Measurements from ENCODE around the gene RPTOR. TPM values are rescaled to one million over a fixed set of nuclear protein-coding genes. Genes with fewer than 3 reads are reported as not detected.

Gene RPTOR
- total and polyA plus RNA-seq, 10 of the 15 experiments (the other 5 are each of a cell fraction or from before 2014, with no cell fraction given) = 0.18 to 32.1 (median 7.8) TPM

DNA sequence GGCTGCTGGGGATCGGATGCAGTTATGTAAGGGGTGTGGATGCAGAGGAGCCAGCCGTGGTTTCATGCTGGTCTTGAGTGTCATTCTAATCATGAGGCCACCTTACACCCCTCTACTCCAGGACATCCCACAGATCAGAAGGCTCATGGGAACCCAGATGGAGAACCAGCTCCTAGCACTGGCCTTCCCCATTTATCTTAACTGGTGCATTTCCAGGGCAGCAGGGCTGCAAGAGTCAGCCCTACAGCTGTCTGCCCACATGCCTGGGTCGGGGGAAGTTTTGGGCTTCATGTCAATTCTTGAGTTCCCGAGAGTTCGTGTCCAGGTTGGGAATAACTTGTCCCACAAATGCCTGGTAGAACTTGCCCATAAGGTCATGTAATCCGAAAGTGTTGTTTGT, 29.1 kb downstream of the RPTOR start:
- Histone ChIP-seq H3K9me3 (replicated peaks; ENCODE audit: control insufficient read depth, insufficient read depth, low read length) (no peaks in the 10 kb centered on the region), H3K36me3 (ENCODE audit: control insufficient read depth in 2 of 2, insufficient read depth in 2 of 2, low read length in 1 of 2) (no peaks in the 10 kb centered on the region; a peak in 1 of 4 replicates), H3K27ac (ENCODE audit: control insufficient read depth, insufficient read depth) (no peak overlapping the region), H3K4me1 (ENCODE audit: control insufficient read depth, insufficient read depth, low read length) (no peaks in the 10 kb centered on the region), H3K9ac (ENCODE audit: control insufficient read depth, insufficient read depth, low read length) (no peak overlapping the region), H3K4me2 (ENCODE audit: control insufficient read depth, insufficient read depth) (no peak overlapping the region), H3K4me3 (no peak overlapping the region), H3K27me3 (replicated peaks in 1 of 2; ENCODE audit: control insufficient read depth in 2 of 2, insufficient read depth in 2 of 2, low read length in 1 of 2) (no peaks in the 10 kb centered on the region), H2AFZ (ENCODE audit: control insufficient read depth, low read depth, low read length) (no peak overlapping the region), H3K79me2 (ENCODE audit: control insufficient read depth, insufficient read depth, low read length) (peaks cover 11% of the 10 kb centered on the region), H4K20me1 (ENCODE audit: control insufficient read depth, insufficient read depth) (no peaks in the 10 kb centered on the region)
- in situ Hi-C loops (cut with MboI) (loop anchor here (5.0 kb wide), 1 partner anchor 146 kb away; no protein-coding TSS in a partner anchor), intact Hi-C loops (cut with micrococcal nuclease; ENCODE audit: unreplicated experiment) (loop anchor here (10.0 kb wide), 1 partner anchor 119 kb away; no protein-coding TSS in a partner anchor)
- TF ChIP-seq RBBP5 (conservative IDR thresholded peaks at IDR 0.05) (no peak), NFYB (IDR thresholded peaks at IDR 0.05; ENCODE audit: insufficient read depth, low read depth, low read length) (no peak), SIX5 (IDR thresholded peaks at IDR 0.05; ENCODE audit: low read depth, low read length, severe bottlenecking) (no peak), BHLHE40 (IDR thresholded peaks at IDR 0.05; ENCODE audit: borderline replicate concordance in 1 of 2, low read depth in 2 of 2, low read length in 1 of 2) (no peak), GABPA (IDR thresholded peaks at IDR 0.05; ENCODE audit: low read depth) (no peak), RUNX3 (IDR thresholded peaks at IDR 0.05; ENCODE audit: low read length) (no peak), E2F4 (IDR thresholded peaks at IDR 0.05; ENCODE audit: low read depth, low read length) (no peak), PAX5 (IDR thresholded peaks at IDR 0.05; ENCODE audit: borderline replicate concordance, low read depth, low read length) (no peak), CHD4 (IDR thresholded peaks at IDR 0.05) (no peak), ZNF384 (IDR thresholded peaks at IDR 0.05; ENCODE audit: borderline replicate concordance, low read depth, low read length) (no peak), TCF3 (IDR thresholded peaks at IDR 0.05; ENCODE audit: borderline replicate concordance, insufficient read depth, low read depth, low read length) (no peak), CBFB (IDR thresholded peaks at IDR 0.05; ENCODE audit: low read depth) (no peak), MTA3 (IDR thresholded peaks at IDR 0.05; ENCODE audit: borderline replicate concordance, low read length) (no peak)
- TF ChIP-seq, protein P1, sequence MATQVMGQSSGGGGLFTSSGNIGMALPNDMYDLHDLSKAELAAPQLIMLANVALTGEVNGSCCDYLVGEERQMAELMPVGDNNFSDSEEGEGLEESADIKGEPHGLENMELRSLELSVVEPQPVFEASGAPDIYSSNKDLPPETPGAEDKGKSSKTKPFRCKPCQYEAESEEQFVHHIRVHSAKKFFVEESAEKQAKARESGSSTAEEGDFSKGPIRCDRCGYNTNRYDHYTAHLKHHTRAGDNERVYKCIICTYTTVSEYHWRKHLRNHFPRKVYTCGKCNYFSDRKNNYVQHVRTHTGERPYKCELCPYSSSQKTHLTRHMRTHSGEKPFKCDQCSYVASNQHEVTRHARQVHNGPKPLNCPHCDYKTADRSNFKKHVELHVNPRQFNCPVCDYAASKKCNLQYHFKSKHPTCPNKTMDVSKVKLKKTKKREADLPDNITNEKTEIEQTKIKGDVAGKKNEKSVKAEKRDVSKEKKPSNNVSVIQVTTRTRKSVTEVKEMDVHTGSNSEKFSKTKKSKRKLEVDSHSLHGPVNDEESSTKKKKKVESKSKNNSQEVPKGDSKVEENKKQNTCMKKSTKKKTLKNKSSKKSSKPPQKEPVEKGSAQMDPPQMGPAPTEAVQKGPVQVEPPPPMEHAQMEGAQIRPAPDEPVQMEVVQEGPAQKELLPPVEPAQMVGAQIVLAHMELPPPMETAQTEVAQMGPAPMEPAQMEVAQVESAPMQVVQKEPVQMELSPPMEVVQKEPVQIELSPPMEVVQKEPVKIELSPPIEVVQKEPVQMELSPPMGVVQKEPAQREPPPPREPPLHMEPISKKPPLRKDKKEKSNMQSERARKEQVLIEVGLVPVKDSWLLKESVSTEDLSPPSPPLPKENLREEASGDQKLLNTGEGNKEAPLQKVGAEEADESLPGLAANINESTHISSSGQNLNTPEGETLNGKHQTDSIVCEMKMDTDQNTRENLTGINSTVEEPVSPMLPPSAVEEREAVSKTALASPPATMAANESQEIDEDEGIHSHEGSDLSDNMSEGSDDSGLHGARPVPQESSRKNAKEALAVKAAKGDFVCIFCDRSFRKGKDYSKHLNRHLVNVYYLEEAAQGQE (IDR thresholded peaks at IDR 0.05; ENCODE audit: low read depth, low read length) = no peak
- TF ChIP-seq, protein P2, sequence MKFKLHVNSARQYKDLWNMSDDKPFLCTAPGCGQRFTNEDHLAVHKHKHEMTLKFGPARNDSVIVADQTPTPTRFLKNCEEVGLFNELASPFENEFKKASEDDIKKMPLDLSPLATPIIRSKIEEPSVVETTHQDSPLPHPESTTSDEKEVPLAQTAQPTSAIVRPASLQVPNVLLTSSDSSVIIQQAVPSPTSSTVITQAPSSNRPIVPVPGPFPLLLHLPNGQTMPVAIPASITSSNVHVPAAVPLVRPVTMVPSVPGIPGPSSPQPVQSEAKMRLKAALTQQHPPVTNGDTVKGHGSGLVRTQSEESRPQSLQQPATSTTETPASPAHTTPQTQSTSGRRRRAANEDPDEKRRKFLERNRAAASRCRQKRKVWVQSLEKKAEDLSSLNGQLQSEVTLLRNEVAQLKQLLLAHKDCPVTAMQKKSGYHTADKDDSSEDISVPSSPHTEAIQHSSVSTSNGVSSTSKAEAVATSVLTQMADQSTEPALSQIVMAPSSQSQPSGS (IDR thresholded peaks at IDR 0.05; ENCODE audit: low read length) = no peak
- TF ChIP-seq, protein P3, sequence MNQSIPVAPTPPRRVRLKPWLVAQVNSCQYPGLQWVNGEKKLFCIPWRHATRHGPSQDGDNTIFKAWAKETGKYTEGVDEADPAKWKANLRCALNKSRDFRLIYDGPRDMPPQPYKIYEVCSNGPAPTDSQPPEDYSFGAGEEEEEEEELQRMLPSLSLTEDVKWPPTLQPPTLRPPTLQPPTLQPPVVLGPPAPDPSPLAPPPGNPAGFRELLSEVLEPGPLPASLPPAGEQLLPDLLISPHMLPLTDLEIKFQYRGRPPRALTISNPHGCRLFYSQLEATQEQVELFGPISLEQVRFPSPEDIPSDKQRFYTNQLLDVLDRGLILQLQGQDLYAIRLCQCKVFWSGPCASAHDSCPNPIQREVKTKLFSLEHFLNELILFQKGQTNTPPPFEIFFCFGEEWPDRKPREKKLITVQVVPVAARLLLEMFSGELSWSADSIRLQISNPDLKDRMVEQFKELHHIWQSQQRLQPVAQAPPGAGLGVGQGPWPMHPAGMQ (IDR thresholded peaks at IDR 0.05; ENCODE audit: borderline replicate concordance) = no peak
- ChIA-PET RAD21 (ENCODE audit: unreplicated experiment) (interaction anchor here (3.6 kb wide), 1 partner anchor 146 kb away, joined by 13 read pairs; no protein-coding TSS in a partner anchor), CTCF (interaction anchor here (0.6 to 4.9 kb wide), 6 partner anchors 10 to 398 kb away, joined by 3 to 61 read pairs (median 3); no protein-coding TSS in a partner anchor), SMC1A (ENCODE audit: uncharacterized antibody, unreplicated experiment) (interaction anchor here (0.9 kb wide), 1 partner anchor 18 kb away, joined by 3 read pairs; no protein-coding TSS in a partner anchor), POLR2A (interaction anchor here (0.7 kb wide), 1 partner anchor 260 kb away, joined by 4 read pairs; no protein-coding TSS in a partner anchor)
- ATAC-seq (no peak), FAIRE-seq (no peak), DNase-seq (ENCODE audit: low read depth, low spot score) (no peak)
- BruUV-seq (replicated peaks) = no TSS peak
- 77% methylated on average over 6 of the region's 6 CpGs for WGBS (ENCODE audit: insufficient coverage, insufficient replicate concordance, low lambda C conversion rate, missing lambda C conversion rate)
